Measurements from ENCODE around the gene ERO1A. TPM values are rescaled to one million over a fixed set of nuclear protein-coding genes. Genes with fewer than 3 reads are reported as not detected.
A peak's percentile ranks its signal among the peaks of the same experiment; 100 is the strongest.
"Not testable (repeated sequence)": the region's sequence is repeated elsewhere in the genome, so short reads cannot be mapped to it uniquely, and the experiment has no call there.

Gene ERO1A, protein sequence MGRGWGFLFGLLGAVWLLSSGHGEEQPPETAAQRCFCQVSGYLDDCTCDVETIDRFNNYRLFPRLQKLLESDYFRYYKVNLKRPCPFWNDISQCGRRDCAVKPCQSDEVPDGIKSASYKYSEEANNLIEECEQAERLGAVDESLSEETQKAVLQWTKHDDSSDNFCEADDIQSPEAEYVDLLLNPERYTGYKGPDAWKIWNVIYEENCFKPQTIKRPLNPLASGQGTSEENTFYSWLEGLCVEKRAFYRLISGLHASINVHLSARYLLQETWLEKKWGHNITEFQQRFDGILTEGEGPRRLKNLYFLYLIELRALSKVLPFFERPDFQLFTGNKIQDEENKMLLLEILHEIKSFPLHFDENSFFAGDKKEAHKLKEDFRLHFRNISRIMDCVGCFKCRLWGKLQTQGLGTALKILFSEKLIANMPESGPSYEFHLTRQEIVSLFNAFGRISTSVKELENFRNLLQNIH
- 100 to 1,000 TPM; 138 to 153 TPM for total RNA-seq

- Mint-ChIP-seq H3K9me3 (no peaks in the 10 kb centered on the region), H3K4me3 (peak within 1 kb of the TSS; percentile 100), H3K27me3 (no peaks in the 10 kb centered on the region), H3K36me3 (peaks cover 19% of the 10 kb centered on the region), H3K4me1 (ENCODE audit: low read depth) (peaks cover 35% of the 10 kb centered on the region), H3K27ac (peak within 1 kb of the TSS; percentile 99)
- ChIA-PET POLR2A (interaction anchor here (0.5 to 1.6 kb wide), 6 partner anchors 11 to 144 kb away, joined by 3 to 11 read pairs (median 6); partner anchors contain the start of genes GPR137C, PSMC6, STYX and TXNDC16), CTCF (interaction anchor here (0.9 kb wide), 1 partner anchor 141 kb away, joined by 3 read pairs; no protein-coding TSS in a partner anchor)
- peak; percentile 80 for DNase-seq
- intact Hi-C loops (cut with micrococcal nuclease), result loop anchor here (10.0 kb wide), 1 partner anchor 1041 kb away; the partner anchor contains the start of gene FRMD6
These were observed at the start of gene ERO1A for GRCh38 chr14:52695481-52696091. TSS of gene ERO1A (minus strand) at chr14:52695558. CDS start at chr14:52695481, 77 bp downstream.

DNA sequence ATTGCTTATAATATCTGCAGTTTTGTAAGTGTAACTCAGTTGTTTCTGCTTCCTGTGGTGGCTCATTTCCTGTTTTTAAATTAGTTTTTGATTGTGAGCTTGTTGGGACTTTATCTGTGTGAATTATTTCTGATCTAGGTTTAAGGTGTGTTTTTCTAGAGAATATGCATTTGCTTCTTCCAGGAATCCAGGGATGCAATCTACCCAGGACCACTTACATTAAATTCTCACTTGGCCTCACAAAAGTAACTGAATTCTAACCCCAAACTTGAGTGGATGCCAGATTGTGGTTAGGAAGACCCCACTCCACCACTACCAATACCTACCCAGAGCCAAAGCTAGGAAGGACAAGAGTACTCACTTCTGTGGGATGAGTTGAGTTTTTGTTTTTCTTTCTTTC lies 46.5 kb upstream of the ERO1A start:
- Mint-ChIP-seq H3K4me1 (ENCODE audit: low read depth) (peaks cover 68% of the 10 kb centered on the region), H3K27me3 (no peaks in the 10 kb centered on the region), H3K36me3 (peaks cover 18% of the 10 kb centered on the region), H3K9me3 (no peaks in the 10 kb centered on the region), H3K27ac (peak overlapping the region; percentile 98), H3K4me3 (peak overlapping the region; percentile 73)
- no peak for DNase-seq
- CTCF ChIA-PET, result interaction anchor here (0.7 to 1.2 kb wide), 4 partner anchors 12 to 83 kb away, joined by 3 to 4 read pairs (median 4); partner anchors contain the start of gene STYX
- intact Hi-C loops (cut with micrococcal nuclease), result loop anchor here (1.0 to 5.0 kb wide), 4 partner anchors 12 to 450 kb away; partner anchors contain the start of genes GNPNAT1, PSMC6 and STYX
- POLR2A ChIA-PET, result interaction anchor here (2.0 kb wide), 1 partner anchor 12 kb away, joined by 10 read pairs; the partner anchor contains the start of gene STYX

GRCh38 chr14:52740751-52741150 lies 45.4 kb upstream of the ERO1A start:
- H3K36me3 Mint-ChIP-seq, result peaks cover 10% of the 10 kb centered on the region
- H3K9me3 Mint-ChIP-seq, result no peaks in the 10 kb centered on the region
- ChIA-PET CTCF (no interaction called here), POLR2A (interaction anchor here (0.7 to 2.0 kb wide), 2 partner anchors 11 to 412 kb away, joined by 3 to 10 read pairs; partner anchors contain the start of genes DDHD1 and STYX)
- peak overlapping the region; percentile 29 for H3K27ac Mint-ChIP-seq
- no peak for DNase-seq
- intact Hi-C loops (cut with micrococcal nuclease), result loop anchor here (5.0 kb wide), 1 partner anchor 452 kb away; no protein-coding TSS in a partner anchor
- peaks cover 74% of the 10 kb centered on the region for H3K4me1 Mint-ChIP-seq (ENCODE audit: low read depth)
- H3K27me3 Mint-ChIP-seq, result no peaks in the 10 kb centered on the region
- no peak overlapping the region for H3K4me3 Mint-ChIP-seq

DNA sequence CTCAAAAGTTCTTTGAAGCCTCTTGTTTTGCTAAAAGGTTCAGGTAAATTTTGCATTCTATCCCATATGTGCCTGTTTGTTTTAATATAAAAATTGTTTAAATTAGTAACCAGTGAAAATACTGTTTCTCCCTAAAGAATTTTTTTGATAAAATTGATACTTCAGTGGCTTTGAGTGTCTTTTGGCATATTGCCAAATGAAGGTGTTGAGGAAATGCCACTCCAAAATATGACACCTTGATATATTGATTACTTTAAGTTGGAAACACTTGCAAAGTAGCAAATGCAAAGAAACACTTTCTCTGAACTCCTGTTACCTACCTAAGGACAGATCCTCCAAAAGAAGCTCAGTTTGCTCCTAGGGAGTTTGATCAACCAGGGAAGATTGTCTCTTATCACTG lies 43.1 kb upstream of the ERO1A start:
- H3K27me3 Mint-ChIP-seq, result no peaks in the 10 kb centered on the region
- H3K27ac Mint-ChIP-seq, result no peak overlapping the region
- intact Hi-C loops (cut with micrococcal nuclease), result loop anchor here (10.0 kb wide), 1 partner anchor 416 kb away; the partner anchor contains the start of gene DDHD1
- H3K4me3 Mint-ChIP-seq, result no peak overlapping the region
- DNase-seq, result no peak
- ChIA-PET POLR2A (interaction anchor here (0.8 kb wide), 1 partner anchor 42 kb away, joined by 4 read pairs; no protein-coding TSS in a partner anchor), CTCF (no interaction called here)
- H3K36me3 Mint-ChIP-seq, result peaks cover 21% of the 10 kb centered on the region
- H3K4me1 Mint-ChIP-seq (ENCODE audit: low read depth), result peaks cover 68% of the 10 kb centered on the region
- no peaks in the 10 kb centered on the region for H3K9me3 Mint-ChIP-seq

DNA sequence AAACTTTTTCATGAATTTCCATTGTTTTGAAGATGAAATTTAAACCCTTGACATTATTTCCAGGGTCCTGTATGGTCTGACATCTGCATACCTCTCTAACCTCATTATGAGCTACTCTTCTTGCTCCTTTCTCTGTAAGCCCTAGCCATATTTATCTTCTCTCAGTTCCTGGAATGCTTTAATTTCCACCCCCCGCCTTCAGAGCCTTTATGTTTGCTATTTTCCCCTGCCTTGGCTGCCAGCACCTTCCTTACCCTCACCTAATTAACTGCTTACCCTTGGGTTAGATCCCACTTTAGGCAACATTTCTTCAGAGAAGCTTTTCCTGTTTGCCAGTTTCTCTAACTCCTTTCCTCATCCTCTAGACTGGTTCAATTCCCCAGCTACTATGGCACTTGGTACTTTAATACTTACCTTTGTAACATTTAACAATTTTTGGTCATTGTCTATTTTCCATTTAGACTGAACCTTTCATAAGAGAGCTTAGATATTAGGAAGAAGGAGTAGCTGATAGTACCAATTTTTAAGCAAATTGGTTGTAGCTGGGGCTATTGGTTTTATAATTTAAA lies 40.6 kb upstream of the ERO1A start:
- POLR2A ChIA-PET, result no interaction called here

DNA sequence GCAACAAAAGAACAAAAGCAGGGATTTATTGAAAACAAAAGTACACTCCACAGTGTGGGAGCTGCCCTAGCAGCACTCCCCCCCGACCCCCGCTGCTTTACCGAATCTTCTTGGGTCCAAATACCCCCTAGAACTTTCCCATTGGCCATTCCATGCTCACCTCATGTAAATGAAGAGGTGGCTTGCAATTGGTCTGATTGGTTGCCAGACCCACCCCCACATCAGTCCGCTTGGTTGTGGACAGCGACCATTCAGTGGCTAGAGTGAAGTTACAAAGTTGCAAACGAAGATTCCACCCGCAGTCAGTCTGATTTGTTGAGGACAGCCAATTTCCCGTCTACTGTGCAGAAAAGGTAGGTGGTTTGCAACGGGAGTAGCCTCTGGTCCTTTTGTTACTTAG lies 38.5 kb upstream of the ERO1A start:
- Mint-ChIP-seq H3K27ac (no peak overlapping the region), H3K4me1 (ENCODE audit: low read depth) (peaks cover 57% of the 10 kb centered on the region), H3K36me3 (peaks cover 25% of the 10 kb centered on the region), H3K9me3 (no peaks in the 10 kb centered on the region), H3K4me3 (no peak overlapping the region), H3K27me3 (no peaks in the 10 kb centered on the region)
- ChIA-PET POLR2A (no interaction called here), CTCF (no interaction called here)
- intact Hi-C loops (cut with micrococcal nuclease), result loop anchor here (10.0 kb wide), 1 partner anchor 421 kb away; the partner anchor contains the start of gene DDHD1
- DNase-seq, result no peak

More for the DNA sequence above, 40.6 kb upstream of the ERO1A start:
- no peaks in the 10 kb centered on the region for H3K9me3 Mint-ChIP-seq
- H3K27ac Mint-ChIP-seq, result peak overlapping the region; percentile 31
- CTCF ChIA-PET, result no interaction called here
- intact Hi-C loops (cut with micrococcal nuclease), result loop anchor here (10.0 kb wide), 1 partner anchor 419 kb away; the partner anchor contains the start of gene DDHD1
- DNase-seq, result no peak
- H3K36me3 Mint-ChIP-seq, result peaks cover 25% of the 10 kb centered on the region
- H3K4me3 Mint-ChIP-seq, result no peak overlapping the region
- H3K27me3 Mint-ChIP-seq, result no peaks in the 10 kb centered on the region
- H3K4me1 Mint-ChIP-seq (ENCODE audit: low read depth), result peaks cover 65% of the 10 kb centered on the region

GRCh38 chr14:52730709-52731111 lies 35.4 kb upstream of the ERO1A start:
- Mint-ChIP-seq H3K4me3 (peak overlapping the region; percentile 87), H3K9me3 (no peaks in the 10 kb centered on the region), H3K4me1 (ENCODE audit: low read depth) (peaks cover 34% of the 10 kb centered on the region), H3K36me3 (peaks cover 33% of the 10 kb centered on the region), H3K27ac (peak overlapping the region; percentile 82), H3K27me3 (no peaks in the 10 kb centered on the region)
- DNase-seq, result no peak
- intact Hi-C loops (cut with micrococcal nuclease), result loop anchor here (1.0 to 10.0 kb wide), 4 partner anchors 12 to 424 kb away; partner anchors contain the start of genes DDHD1, GNPNAT1 and PSMC6
- ChIA-PET POLR2A (interaction anchor here (0.6 to 2.3 kb wide), 2 partner anchors 11 to 81 kb away, joined by 4 to 10 read pairs; no protein-coding TSS in a partner anchor), CTCF (no interaction called here)

GRCh38 chr14:52729925-52730708 lies 34.8 kb upstream of the ERO1A start, which contains the start of gene STYX:
TSS of gene STYX (plus strand) at chr14:52730166. CDS start at chr14:52730475, 309 bp downstream.
- peak; percentile 99 for DNase-seq
- POLR2A ChIA-PET, result interaction anchor here (0.6 to 2.3 kb wide), 7 partner anchors 12 to 423 kb away, joined by 3 to 10 read pairs (median 4); partner anchors contain the start of gene ERO1A
- intact Hi-C loops (cut with micrococcal nuclease), result loop anchor here (1.0 to 10.0 kb wide), 6 partner anchors 12 to 425 kb away; partner anchors contain the start of genes DDHD1, GNPNAT1, GPR137C and PSMC6
- H3K9me3 Mint-ChIP-seq, result no peaks in the 10 kb centered on the region
- H3K27ac Mint-ChIP-seq, result peak within 1 kb of the TSS; percentile 82
- no peaks in the 10 kb centered on the region for H3K27me3 Mint-ChIP-seq
- CTCF ChIA-PET, result interaction anchor here (0.9 to 1.1 kb wide), 3 partner anchors 12 to 178 kb away, joined by 3 to 4 read pairs (median 3); partner anchors contain the start of genes GPR137C and TXNDC16
- H3K36me3 Mint-ChIP-seq, result peaks cover 33% of the 10 kb centered on the region
- H3K4me1 Mint-ChIP-seq (ENCODE audit: low read depth), result peaks cover 29% of the 10 kb centered on the region
- H3K4me3 Mint-ChIP-seq, result peak within 1 kb of the TSS; percentile 87

DNA sequence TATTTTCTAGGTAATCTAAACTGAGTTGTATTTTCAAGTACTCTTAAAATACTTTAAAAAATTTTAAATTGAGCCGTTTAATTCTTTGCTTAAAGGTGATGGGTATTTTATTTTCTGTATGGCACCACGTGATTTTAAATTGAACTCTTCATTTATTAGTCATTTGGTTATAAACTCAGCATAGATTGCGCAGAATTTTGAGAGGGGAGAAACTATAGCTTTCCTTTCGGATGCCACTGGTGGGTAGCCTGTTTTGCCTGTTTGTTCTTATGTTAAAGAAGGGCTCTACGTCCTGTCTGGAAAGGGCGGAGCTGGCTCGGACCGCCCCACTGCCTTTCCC lies 34.2 kb upstream of the ERO1A start:
- Mint-ChIP-seq H3K27me3 (no peaks in the 10 kb centered on the region), H3K27ac (peak overlapping the region; percentile 82), H3K4me3 (peak overlapping the region; percentile 87), H3K36me3 (peaks cover 31% of the 10 kb centered on the region), H3K4me1 (ENCODE audit: low read depth) (peaks cover 28% of the 10 kb centered on the region), H3K9me3 (no peaks in the 10 kb centered on the region)
- intact Hi-C loops (cut with micrococcal nuclease), result loop anchor here (1.0 kb wide), 2 partner anchors 35 to 177 kb away; partner anchors contain the start of genes GPR137C and TXNDC16
- no peak for DNase-seq
- CTCF ChIA-PET, result interaction anchor here (0.9 to 1.1 kb wide), 3 partner anchors 13 to 177 kb away, joined by 3 to 4 read pairs (median 3); partner anchors contain the start of genes GPR137C and TXNDC16
- POLR2A ChIA-PET, result interaction anchor here (0.9 to 2.3 kb wide), 7 partner anchors 12 to 423 kb away, joined by 3 to 10 read pairs (median 4); partner anchors contain the start of genes ERO1A and PSMC6

DNA sequence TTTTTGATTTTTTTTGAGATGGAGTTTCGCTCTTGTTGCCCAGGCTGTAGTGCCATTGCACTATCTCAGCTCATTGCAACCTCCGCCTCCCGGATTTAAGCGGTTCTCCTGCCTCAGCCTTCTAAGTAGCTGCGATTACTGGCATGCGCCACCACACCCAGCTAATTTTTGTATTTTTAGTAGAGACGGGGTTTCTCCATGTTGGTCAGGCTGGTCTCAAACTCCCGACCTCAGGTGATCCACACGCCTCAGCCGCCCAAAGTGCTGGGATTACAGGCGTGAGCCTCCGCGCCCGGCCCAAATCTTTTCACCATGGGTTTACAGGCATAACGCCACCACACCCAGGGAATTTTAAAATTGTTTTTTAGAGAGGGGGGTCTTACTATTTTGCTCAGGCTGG lies 33.7 kb upstream of the ERO1A start:
- not testable (repeated sequence) for H3K9me3 Mint-ChIP-seq, DNase-seq, H3K4me3 Mint-ChIP-seq, H3K27me3 Mint-ChIP-seq, H3K27ac Mint-ChIP-seq
- ChIA-PET CTCF (interaction anchor here (0.9 to 1.1 kb wide), 2 partner anchors 13 to 20 kb away, joined by 3 read pairs; no protein-coding TSS in a partner anchor), POLR2A (interaction anchor here (0.9 to 2.3 kb wide), 6 partner anchors 12 to 424 kb away, joined by 3 to 10 read pairs (median 4); partner anchors contain the start of genes ERO1A and PSMC6)
- Mint-ChIP-seq H3K4me1 (ENCODE audit: low read depth) (peaks cover 25% of the 10 kb centered on the region), H3K36me3 (peaks cover 28% of the 10 kb centered on the region)
- intact Hi-C loops (cut with micrococcal nuclease), result loop anchor here (1.0 kb wide), 2 partner anchors 35 to 177 kb away; partner anchors contain the start of genes GPR137C and TXNDC16

Data from activated CD4-positive, alpha-beta memory T cell treated with anti-CD3 and anti-CD28 coated beads for 36 hours (primary cell).